Activated naive CD8-positive, alpha-beta T cell treated with anti-CD3 and anti-CD28 coated beads for 36 hours (primary cell): Measurements from ENCODE around the gene ATOH7. TPM values are rescaled to one million over a fixed set of nuclear protein-coding genes. Genes with fewer than 3 reads are reported as not detected.
"Not testable (repeated sequence)": the region's sequence is repeated elsewhere in the genome, so short reads cannot be mapped to it uniquely, and the experiment has no call there.

Experiments
- DNase-seq: peaks from one replicate; pipeline ENCODE4 v3.0.0; 2021
- H3K27ac Mint-ChIP-seq: one replicate; pipeline ENCODE4 v1.8.0; 2022; ENCODE audit warnings: mild to moderate bottlenecking, moderate library complexity, mixed read lengths
- H3K27me3 Mint-ChIP-seq: one replicate; pipeline ENCODE4 v1.8.0; 2022; ENCODE audit warnings: mild to moderate bottlenecking, mixed read lengths
- H3K36me3 Mint-ChIP-seq: one replicate; pipeline ENCODE4 v1.8.0; 2021; ENCODE audit warnings: mild to moderate bottlenecking, mixed read lengths
- H3K4me1 Mint-ChIP-seq: one replicate; pipeline ENCODE4 v1.8.0; 2021; ENCODE audit warnings: mixed read lengths
- H3K4me3 Mint-ChIP-seq: one replicate; pipeline ENCODE4 v1.8.0; 2022; ENCODE audit warnings: mild to moderate bottlenecking, moderate library complexity, mixed read lengths
- H3K9me3 Mint-ChIP-seq: one replicate; pipeline ENCODE4 v1.8.0; 2022; ENCODE audit warnings: mixed read lengths
- total RNA-seq, 2 experiments: library from RNA; stranded (reverse); gene quantifications; one replicate each; pipeline ENCODE4 v1.2.3, GENCODE V29; 2021

Gene ATOH7
- total RNA-seq, 2 experiments from 2014 or later = not detected

GRCh38 chr10:68247931-68248330 is 16.0 kb upstream of the ATOH7 start:
- Mint-ChIP-seq H3K27me3 (no peaks in the 10 kb centered on the region), H3K27ac (no peak overlapping the region), H3K36me3 (no peaks in the 10 kb centered on the region), H3K4me1 (peaks cover 7% of the 10 kb centered on the region), H3K4me3 (no peak overlapping the region), H3K9me3 (no peaks in the 10 kb centered on the region)
- no peak for DNase-seq

DNA sequence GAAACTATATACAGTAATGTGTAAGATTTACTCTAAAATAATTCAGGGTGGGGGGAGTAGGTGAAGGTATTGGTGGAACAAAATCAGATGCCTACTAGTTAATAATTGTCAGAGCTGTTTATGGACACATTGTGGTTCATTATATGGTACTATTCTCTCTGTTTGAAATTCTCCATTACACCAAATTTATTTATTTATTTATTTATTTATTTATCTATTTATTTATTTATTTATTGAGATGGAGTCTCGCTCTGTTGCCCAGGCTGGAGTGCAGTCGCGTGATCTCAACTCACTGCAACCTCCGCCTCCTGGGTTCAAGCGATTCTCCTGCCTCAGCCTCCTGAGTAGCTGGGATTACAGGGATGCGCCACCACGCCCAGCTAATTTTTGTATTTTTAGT is 14.5 kb upstream of the ATOH7 start:
- H3K4me1 Mint-ChIP-seq, DNase-seq, H3K36me3 Mint-ChIP-seq, H3K27me3 Mint-ChIP-seq, H3K4me3 Mint-ChIP-seq, H3K9me3 Mint-ChIP-seq, H3K27ac Mint-ChIP-seq: not testable (repeated sequence)

DNA sequence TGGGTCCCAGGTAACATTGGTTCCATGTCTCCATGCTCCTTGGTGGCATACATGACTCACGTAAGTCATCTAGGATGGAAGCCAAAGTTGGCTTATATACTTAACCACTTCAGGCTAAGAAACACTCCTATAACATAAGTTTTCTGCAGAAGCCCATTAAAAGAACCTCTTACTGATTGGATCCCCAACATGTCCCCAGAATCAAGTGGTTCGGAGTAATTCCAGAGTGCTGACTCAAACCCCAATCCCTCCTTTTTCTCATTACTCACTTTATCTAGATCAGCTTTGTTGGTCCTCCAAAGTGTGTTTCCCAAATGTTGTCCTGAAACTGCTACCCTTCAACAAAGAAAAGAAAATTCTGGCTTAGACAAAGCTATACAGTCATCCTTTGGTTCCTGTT is 10.1 kb upstream of the ATOH7 start:
- H3K36me3 Mint-ChIP-seq = no peaks in the 10 kb centered on the region
- H3K4me1 Mint-ChIP-seq = no peaks in the 10 kb centered on the region
- no peak overlapping the region for H3K27ac Mint-ChIP-seq
- no peak overlapping the region for H3K4me3 Mint-ChIP-seq
- H3K27me3 Mint-ChIP-seq = no peaks in the 10 kb centered on the region
- no peak for DNase-seq
- H3K9me3 Mint-ChIP-seq = no peaks in the 10 kb centered on the region

GRCh38 chr10:68239596-68240150 is 7.8 kb upstream of the ATOH7 start:
- Mint-ChIP-seq H3K4me1 (no peaks in the 10 kb centered on the region), H3K9me3 (no peaks in the 10 kb centered on the region), H3K36me3 (no peaks in the 10 kb centered on the region), H3K27me3 (no peaks in the 10 kb centered on the region), H3K27ac (no peak overlapping the region), H3K4me3 (no peak overlapping the region)
- DNase-seq = no peak

- H3K9me3 Mint-ChIP-seq = no peaks in the 10 kb centered on the region
- no peak overlapping the region for H3K27ac Mint-ChIP-seq
- no peak overlapping the region for H3K4me3 Mint-ChIP-seq
- H3K27me3 Mint-ChIP-seq = no peaks in the 10 kb centered on the region
- no peak for DNase-seq
- no peaks in the 10 kb centered on the region for H3K4me1 Mint-ChIP-seq
- H3K36me3 Mint-ChIP-seq = no peaks in the 10 kb centered on the region
Observed at GRCh38 chr10:68239069-68239468, 7.2 kb upstream of the ATOH7 start.

DNA sequence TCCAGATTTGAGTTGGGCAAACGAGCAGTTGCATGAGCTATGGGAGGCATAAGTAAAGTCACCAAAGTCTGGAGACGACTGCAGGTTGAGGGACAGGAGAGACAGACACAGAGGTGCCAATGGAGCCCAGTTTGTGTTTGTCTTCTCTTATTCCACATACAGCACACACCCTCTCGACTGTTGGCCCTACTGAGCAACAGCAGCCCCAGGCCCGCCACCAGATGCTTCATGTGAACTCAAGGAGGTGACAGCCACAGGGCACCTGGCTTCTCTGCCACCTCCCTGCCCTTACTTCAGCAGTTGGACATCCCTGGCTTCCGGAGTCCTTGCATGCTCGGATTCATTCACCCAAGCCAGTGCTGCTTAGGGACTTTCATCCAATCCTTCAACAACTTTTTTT is 6.5 kb upstream of the ATOH7 start:
- Mint-ChIP-seq H3K27me3 (no peaks in the 10 kb centered on the region), H3K4me3 (no peak overlapping the region), H3K4me1 (no peaks in the 10 kb centered on the region), H3K27ac (no peak overlapping the region), H3K9me3 (no peaks in the 10 kb centered on the region), H3K36me3 (no peaks in the 10 kb centered on the region)
- DNase-seq = no peak

GRCh38 chr10:68237173-68237572 is 5.3 kb upstream of the ATOH7 start:
- Mint-ChIP-seq H3K4me3 (no peak overlapping the region), H3K27ac (no peak overlapping the region), H3K27me3 (peaks cover 9% of the 10 kb centered on the region), H3K4me1 (no peaks in the 10 kb centered on the region), H3K36me3 (no peaks in the 10 kb centered on the region), H3K9me3 (no peaks in the 10 kb centered on the region)
- DNase-seq = no peak

GRCh38 chr10:68235581-68235980 is 3.7 kb upstream of the ATOH7 start:
- Mint-ChIP-seq H3K4me3 (no peak overlapping the region), H3K36me3 (no peaks in the 10 kb centered on the region), H3K27me3 (peaks cover 21% of the 10 kb centered on the region), H3K4me1 (peaks cover 8% of the 10 kb centered on the region), H3K27ac (no peak overlapping the region), H3K9me3 (no peaks in the 10 kb centered on the region)
- DNase-seq = no peak

DNA sequence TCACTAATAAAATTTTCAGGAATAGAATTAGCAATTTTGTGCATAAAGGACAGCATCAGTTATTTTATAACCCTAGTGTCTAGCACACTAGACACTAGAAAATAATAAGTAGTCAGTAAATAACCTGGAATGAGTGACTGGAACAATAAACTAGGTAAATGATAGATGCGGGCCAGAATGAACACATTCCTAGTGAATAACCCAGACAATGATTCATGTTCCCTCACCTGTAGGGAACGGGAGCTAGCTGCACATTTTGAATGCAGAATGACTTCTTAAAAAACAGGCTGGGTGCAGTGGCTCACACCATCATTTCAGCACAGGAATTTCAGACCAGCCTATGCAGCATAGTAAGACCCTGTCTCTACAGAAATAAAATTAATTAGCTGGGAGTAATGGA is 3.2 kb upstream of the ATOH7 start:
- Mint-ChIP-seq H3K27me3 (peaks cover 26% of the 10 kb centered on the region), H3K36me3 (no peaks in the 10 kb centered on the region), H3K4me1 (peaks cover 8% of the 10 kb centered on the region), H3K27ac (no peak overlapping the region), H3K9me3 (no peaks in the 10 kb centered on the region), H3K4me3 (no peak overlapping the region)
- no peak for DNase-seq

DNA sequence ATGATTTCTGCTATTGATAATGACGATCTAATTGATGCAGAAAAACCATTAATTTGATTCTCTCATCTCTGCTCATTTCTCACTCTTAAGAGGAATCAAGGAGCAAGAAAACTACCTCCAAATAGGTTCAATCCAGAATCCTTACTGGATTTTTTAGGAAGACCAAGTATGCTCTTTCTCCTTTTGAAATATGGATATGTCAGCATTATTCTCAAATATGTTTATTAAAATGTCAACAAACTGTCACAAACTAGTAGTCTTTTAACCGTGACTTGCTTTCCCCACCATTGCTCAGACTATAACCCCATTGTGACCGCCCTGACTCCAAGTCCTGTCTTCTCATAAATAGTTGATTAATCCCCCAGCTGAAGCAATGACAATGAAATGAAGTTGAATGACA is 1.1 kb upstream of the ATOH7 start:
- no peak for DNase-seq
- Mint-ChIP-seq H3K4me3 (no peak overlapping the region), H3K9me3 (no peaks in the 10 kb centered on the region), H3K4me1 (peaks cover 8% of the 10 kb centered on the region), H3K27ac (no peak overlapping the region), H3K27me3 (peaks cover 39% of the 10 kb centered on the region), H3K36me3 (no peaks in the 10 kb centered on the region)

- peaks cover 8% of the 10 kb centered on the region for H3K4me1 Mint-ChIP-seq
- peaks cover 43% of the 10 kb centered on the region for H3K27me3 Mint-ChIP-seq
- H3K9me3 Mint-ChIP-seq = no peaks in the 10 kb centered on the region
- peak; percentile 65 for DNase-seq
- no peaks in the 10 kb centered on the region for H3K36me3 Mint-ChIP-seq
- no peak overlapping the region for H3K27ac Mint-ChIP-seq
- peak overlapping the region; percentile 77 for H3K4me3 Mint-ChIP-seq
Observed at GRCh38 chr10:68231106-68231816, 652 bp downstream of the ATOH7 start.

DNA sequence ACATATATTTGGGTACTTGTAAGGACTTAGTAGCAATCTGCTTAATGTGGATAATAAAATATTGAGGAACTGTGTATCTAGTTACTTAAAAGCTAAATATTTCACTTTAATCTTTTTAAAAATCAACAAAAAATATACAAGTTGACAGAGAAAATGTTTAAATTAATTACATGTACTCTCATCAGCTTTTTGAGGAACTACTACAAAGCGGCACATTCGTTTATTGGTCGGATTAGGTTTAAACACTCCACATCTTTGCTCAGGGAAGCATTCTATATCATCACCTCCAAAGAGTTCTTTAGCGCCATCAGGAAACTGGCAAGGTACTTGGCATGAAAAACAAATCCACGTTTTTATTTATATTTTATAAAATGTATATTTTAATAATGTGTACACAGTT is 1.6 kb downstream of the ATOH7 start:
- peak overlapping the region; percentile 77 for H3K4me3 Mint-ChIP-seq
- H3K27me3 Mint-ChIP-seq = peaks cover 43% of the 10 kb centered on the region
- no peaks in the 10 kb centered on the region for H3K9me3 Mint-ChIP-seq
- H3K4me1 Mint-ChIP-seq = peaks cover 8% of the 10 kb centered on the region
- H3K27ac Mint-ChIP-seq = no peak overlapping the region
- DNase-seq = no peak
- no peaks in the 10 kb centered on the region for H3K36me3 Mint-ChIP-seq

GRCh38 chr10:68224810-68225209 is 7.1 kb downstream of the ATOH7 start:
- peaks cover 17% of the 10 kb centered on the region for H3K27me3 Mint-ChIP-seq
- no peak overlapping the region for H3K27ac Mint-ChIP-seq
- DNase-seq = no peak
- H3K4me3 Mint-ChIP-seq = no peak overlapping the region
- no peaks in the 10 kb centered on the region for H3K4me1 Mint-ChIP-seq
- H3K9me3 Mint-ChIP-seq = no peaks in the 10 kb centered on the region
- no peaks in the 10 kb centered on the region for H3K36me3 Mint-ChIP-seq

DNA sequence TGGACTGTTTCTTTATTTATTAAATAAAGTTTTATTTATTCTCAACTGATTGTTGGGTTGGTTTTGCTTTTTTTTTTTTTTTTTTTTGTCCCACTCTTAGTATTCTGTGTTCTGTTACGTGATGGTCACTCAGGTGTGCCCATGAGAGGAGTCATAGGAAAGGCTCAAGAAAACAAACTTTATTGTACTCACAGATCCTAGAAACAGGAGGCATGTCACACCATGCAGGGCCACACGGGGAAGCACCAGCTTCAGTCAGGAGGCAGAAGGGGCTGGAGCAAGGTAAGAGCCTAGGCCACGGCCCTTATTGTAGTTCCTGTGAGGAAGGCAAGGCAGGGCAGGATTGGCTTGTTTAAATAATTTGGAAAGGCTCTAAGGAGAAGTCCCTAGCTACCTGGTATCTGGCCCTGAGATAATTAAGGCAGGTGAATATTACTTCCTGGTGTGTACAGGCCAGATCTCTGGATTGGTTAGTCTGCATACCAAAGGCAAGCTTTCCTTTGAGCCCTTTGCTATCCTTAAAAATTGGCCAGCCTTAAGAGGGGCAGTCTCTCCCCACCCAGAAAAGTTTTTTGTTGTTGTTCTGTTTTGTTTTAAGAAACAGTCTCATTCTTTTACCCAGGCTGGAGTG is 8.3 kb downstream of the ATOH7 start:
- H3K27me3 Mint-ChIP-seq = peaks cover 6% of the 10 kb centered on the region
- no peak overlapping the region for H3K4me3 Mint-ChIP-seq
- H3K9me3 Mint-ChIP-seq = no peaks in the 10 kb centered on the region
- DNase-seq = no peak
- no peak overlapping the region for H3K27ac Mint-ChIP-seq
- no peaks in the 10 kb centered on the region for H3K4me1 Mint-ChIP-seq
- no peaks in the 10 kb centered on the region for H3K36me3 Mint-ChIP-seq

DNA sequence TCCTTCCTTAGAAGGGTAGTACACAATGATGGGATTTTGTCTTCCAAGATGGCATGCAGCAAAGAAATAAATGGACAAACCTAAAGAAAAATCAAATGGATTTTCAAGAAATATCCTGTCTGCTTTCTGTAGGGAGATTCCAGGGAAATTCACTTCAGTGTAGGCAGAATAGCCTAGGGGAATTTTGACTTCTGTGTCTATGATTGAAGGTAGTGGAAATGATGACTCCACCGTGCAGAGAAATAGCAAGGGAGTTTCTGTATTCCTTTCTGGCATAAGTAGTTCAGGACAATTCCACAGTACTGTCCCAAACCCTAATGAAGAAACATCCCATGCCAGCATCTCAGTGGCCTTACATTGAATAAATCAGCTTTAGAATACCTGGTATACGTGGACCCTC is 9.5 kb downstream of the ATOH7 start:
- H3K4me3 Mint-ChIP-seq = no peak overlapping the region
- H3K36me3 Mint-ChIP-seq = no peaks in the 10 kb centered on the region
- no peak overlapping the region for H3K27ac Mint-ChIP-seq
- DNase-seq = no peak
- H3K9me3 Mint-ChIP-seq = no peaks in the 10 kb centered on the region
- H3K4me1 Mint-ChIP-seq = no peaks in the 10 kb centered on the region
- H3K27me3 Mint-ChIP-seq = no peaks in the 10 kb centered on the region

DNA sequence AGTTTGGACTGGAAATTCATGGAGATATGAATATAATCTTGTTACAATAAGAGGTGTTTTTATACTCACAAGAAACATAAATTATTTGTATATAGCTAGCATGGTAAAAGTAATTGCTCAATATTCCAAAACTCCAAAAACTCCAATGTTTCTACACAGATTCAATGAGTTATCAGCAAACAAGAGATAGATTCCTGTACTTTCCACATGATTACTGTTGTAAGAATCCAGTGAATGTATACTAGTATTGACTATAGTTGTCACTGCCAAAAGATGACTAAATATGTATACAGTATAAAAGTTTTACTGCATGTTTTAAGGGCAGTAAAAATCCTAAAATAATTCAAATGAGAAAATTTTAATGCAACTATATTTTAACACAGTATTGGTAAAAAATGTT is 10.7 kb downstream of the ATOH7 start:
- no peaks in the 10 kb centered on the region for H3K27me3 Mint-ChIP-seq
- no peak overlapping the region for H3K27ac Mint-ChIP-seq
- H3K4me3 Mint-ChIP-seq = no peak overlapping the region
- no peaks in the 10 kb centered on the region for H3K36me3 Mint-ChIP-seq
- DNase-seq = no peak
- no peaks in the 10 kb centered on the region for H3K4me1 Mint-ChIP-seq
- H3K9me3 Mint-ChIP-seq = no peaks in the 10 kb centered on the region
